Activated T-helper 1 cell treated with anti-CD3 and anti-CD28 coated beads, Interleukin-2, amount 50 U/mL, for 16 hours (primary cell): Measurements from ENCODE around the gene ZFHX3.

Experiments
- DNase-seq, 2 donors: peaks; one replicate each; pipeline ENCODE4 v3.0.0-alpha.2; 2020; ENCODE audit warnings: low read depth in 1 of 2, low spot score in 1 of 2

ZFHX3 gene

GRCh38 chr16:72836985-72837384, 210.9 kb downstream of the ZFHX3 start:
- DNase-seq = no peak

GRCh38 chr16:72836181-72836580, 211.7 kb downstream of the ZFHX3 start:
- DNase-seq = no peak

GRCh38 chr16:72835086-72835485, 212.8 kb downstream of the ZFHX3 start:
- no peak for DNase-seq

GRCh38 chr16:72834499-72834898, 213.4 kb downstream of the ZFHX3 start:
- no peak for DNase-seq

GRCh38 chr16:72833969-72834368, 214.0 kb downstream of the ZFHX3 start:
- no peak for DNase-seq

GRCh38 chr16:72833482-72833881, 214.4 kb downstream of the ZFHX3 start:
- no peak for DNase-seq

GRCh38 chr16:72832621-72833248, 215.2 kb downstream of the ZFHX3 start:
- DNase-seq = peak; percentile 42 to 44

GRCh38 chr16:72829846-72830775, 217.8 kb downstream of the ZFHX3 start:
- no peak for DNase-seq

GRCh38 chr16:72827866-72828265, 220.1 kb downstream of the ZFHX3 start:
- no peak for DNase-seq

- no peak for DNase-seq
These were observed 221.9 kb downstream of the ZFHX3 start for GRCh38 chr16:72825912-72826621.

GRCh38 chr16:72824761-72825160, 223.2 kb downstream of the ZFHX3 start:
- no peak for DNase-seq

- no peak for DNase-seq
These were observed 223.9 kb downstream of the ZFHX3 start for GRCh38 chr16:72824027-72824426.

GRCh38 chr16:72821185-72821950, 226.6 kb downstream of the ZFHX3 start:
- DNase-seq = no peak

GRCh38 chr16:72819345-72819744, 228.6 kb downstream of the ZFHX3 start:
- DNase-seq = no peak

GRCh38 chr16:72818236-72818845, 229.6 kb downstream of the ZFHX3 start:
- DNase-seq = no peak

- no peak for DNase-seq
These were observed 232.3 kb downstream of the ZFHX3 start for GRCh38 chr16:72815348-72816318.

GRCh38 chr16:72814226-72814625, 233.7 kb downstream of the ZFHX3 start:
- DNase-seq = no peak

- DNase-seq = no peak
These were observed 235.3 kb downstream of the ZFHX3 start for GRCh38 chr16:72812672-72813071.

- no peak for DNase-seq
These were observed 236.1 kb downstream of the ZFHX3 start for GRCh38 chr16:72811876-72812275.
